Stimulated activated CD4-positive, alpha-beta T cell treated with anti-CD3 and anti-CD28 coated beads, Interleukin-1b, Interleukin-23, amount 100 ng/mL, for 48 hours (primary cell): ENCODE data around the gene THOP1.

Experiments
- DNase-seq: peaks from one replicate; pipeline ENCODE4 v3.0.0-alpha.2; 2020

THOP1 gene

GRCh38 chr19:2817237-2817829 is 32.0 kb downstream of the THOP1 start:
- DNase-seq, result peak; percentile 25

GRCh38 chr19:2819540-2820111 is 34.3 kb downstream of the THOP1 start, which contains the start of gene ZNF554:
ZNF554 (plus strand) TSS chr19:2819868; CDS start chr19:2820072, 204 bp downstream.
- peak; percentile 97 for DNase-seq

DNA sequence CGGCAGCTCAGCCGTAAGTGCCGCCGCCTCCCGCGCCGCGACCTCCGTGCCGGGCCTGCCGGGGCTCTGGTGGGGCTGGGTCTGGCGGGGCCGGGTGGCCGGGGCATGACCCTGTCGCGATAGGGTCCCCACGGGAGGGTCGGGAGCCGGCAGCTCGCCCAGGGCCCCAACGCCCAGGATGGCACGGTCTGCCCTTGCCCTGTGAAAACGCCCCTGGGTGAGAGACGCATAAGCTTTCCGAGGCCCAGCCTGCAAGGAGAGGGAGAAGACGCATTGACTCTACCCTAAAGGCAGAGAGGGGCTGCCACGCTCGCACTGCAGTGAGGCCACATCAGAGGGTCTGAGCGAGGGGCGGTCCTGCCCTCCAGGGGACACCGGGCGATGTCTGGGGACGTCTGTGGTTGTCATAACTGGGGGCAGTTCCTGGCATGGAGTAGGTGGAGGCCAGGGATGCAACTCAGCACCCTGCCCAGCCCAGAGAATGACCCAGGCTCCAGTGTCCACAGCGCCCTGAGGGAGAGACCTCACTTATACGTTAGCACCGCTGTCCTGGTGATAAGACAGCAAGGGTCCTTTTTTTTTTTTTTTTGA is 34.9 kb downstream of the THOP1 start:
- no peak for DNase-seq

GRCh38 chr19:2822846-2823245 is 37.5 kb downstream of the THOP1 start:
- no peak for DNase-seq

- DNase-seq, result no peak
These were observed 38.3 kb downstream of the THOP1 start for GRCh38 chr19:2823646-2824045.

DNA sequence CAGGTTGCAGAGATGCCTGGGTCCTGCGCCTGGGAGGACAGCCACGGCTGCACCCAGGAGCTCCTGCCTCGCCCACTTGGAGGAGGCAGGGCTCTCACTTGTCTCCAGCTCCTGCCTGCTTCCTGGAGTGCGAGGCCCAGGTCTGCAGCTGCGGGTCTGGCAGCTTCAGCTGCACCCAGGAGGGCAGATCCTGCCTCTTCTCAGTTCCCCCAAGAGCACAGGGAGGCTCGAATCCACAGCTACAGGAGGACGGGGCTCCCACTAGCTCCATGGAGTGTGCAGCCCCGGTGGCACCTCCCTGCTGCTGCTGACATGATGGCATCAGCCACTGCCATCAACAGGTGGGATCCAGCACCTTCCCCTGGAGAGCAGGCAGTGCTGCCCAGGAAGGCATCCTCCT is 38.8 kb downstream of the THOP1 start:
- DNase-seq, result no peak

GRCh38 chr19:2827022-2827421 is 41.7 kb downstream of the THOP1 start:
- no peak for DNase-seq

GRCh38 chr19:2827840-2828489 is 42.7 kb downstream of the THOP1 start:
- DNase-seq, result no peak

GRCh38 chr19:2834294-2834871 is 49.1 kb downstream of the THOP1 start:
- no peak for DNase-seq

DNA sequence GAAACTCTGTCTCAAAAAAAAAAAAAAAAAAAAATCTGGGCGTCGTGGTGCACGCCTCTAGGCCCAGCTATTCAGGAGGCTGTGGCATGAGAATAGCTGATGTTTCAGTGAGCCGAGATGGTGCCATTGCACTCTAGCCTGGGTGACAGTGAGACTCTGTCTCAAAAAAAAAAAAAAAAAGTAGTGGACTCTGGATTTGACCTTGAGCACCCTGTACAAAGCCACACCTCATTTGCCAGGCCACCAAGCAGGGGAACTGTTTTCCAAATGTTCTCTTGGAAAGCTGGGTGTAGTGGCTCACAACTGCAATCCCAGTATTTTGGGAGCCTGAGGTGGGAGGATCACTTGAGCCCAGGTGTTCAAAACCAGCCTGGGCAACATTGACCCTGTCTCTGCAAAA is 52.1 kb downstream of the THOP1 start:
- DNase-seq, result no peak

DNA sequence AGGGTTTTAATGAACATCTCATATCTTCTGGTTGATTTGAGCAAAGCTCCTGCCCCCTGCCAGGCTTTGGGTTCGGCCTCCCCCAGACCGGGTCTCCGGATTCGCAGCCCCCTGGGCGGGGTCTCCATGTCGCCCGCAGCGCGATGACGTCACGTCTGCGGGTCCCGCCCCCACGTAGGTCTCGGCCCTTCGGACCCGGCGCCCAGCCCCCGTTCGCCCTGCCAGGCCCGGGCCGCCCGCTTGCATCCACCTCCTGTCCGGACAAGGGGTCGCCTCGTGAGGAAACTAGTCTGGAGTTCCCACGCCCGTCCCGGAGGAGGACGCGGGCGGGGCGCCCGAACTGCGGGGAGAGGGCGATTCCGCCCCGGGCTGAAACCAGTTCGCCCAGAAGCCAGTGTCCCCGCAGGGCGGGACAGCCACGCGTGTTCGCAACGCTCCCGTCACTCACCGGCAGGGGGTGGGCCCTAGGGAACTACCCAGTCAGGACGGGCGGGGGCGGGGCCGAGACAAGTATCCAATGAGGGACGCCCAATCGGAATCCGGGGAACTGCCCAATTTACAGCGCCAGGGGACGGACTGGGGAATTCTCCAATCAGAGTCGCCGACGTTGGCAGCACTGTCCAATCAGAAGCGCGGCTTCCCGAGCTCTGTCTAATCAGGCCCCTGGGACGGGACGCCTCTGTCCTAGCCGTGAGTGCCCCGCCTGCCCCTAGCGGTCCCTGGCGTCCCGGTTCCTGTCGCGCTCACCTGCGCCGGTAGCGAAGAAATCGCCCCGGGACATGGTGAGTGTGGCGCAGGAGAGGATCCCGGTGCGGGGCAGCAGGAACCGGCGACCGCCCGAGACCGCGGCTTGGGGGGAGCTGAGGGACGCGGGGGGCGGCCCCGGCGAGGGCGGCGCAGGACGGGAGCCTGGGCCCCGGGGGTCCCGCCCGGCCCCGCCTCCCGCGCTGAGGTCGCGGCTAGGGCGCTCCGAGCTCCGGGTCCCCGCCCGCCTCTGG is 55.8 kb downstream of the THOP1 start, which contains the start of gene ZNF555:
Gene ZNF555 (plus strand): TSS at position 682 of the 998 bp plus-strand sequence. CDS start 98 bp downstream, at position 780.
- peak; percentile 98 for DNase-seq

DNA sequence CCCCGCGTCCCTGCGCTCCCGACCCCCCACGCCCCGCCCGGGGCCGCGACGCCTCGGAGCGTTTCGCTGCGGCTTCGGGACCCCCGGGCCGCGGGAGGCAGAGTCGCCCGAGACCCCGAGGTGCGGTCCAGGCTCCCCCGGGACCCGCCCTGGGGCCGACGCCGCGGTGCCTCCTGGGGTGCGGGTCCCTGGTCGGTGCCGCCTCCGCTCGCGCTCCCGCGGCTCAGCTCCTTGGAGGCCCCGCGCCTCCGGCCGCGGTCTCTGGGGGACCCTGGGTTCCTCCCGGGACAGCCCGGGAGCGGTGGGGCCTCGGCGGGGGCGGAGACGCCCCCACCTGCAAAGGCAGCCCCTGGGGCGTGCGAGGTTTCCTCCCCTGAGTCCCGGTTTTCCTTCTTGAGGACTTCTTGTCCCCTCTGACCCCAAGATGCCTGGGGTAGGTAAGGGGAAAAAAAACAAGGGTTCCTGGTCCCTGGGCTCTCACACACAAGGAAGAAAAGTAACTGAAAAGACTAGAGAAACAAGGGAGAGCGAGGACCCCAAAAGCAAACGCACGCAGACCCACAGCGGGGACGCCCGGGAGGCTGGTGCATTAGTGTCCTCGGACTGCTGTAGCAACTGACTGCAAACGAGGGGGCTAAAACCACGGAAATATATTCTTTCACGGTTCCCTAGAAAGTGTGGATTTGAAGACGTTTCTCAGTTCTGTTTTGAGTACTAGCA is 56.7 kb downstream of the THOP1 start:
- no peak for DNase-seq

DNA sequence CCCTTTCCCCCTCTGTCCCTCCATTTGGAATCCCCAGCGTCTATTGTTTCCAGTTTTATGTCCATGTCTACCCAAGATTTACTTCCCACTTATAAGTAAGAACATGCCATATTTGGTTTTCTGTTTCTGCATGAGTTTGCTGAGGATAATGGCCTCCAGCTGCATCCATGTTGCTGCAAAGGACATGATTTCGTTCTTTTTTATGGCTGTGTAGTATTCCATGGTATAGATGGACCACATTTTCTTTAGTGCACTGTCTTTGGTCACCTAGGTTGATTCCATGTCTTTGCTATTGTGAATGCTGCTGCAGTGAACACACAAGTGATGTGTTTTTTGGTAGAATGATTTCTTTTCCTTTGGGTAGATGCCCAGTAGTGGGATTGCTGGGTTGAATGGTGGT is 59.8 kb downstream of the THOP1 start:
- DNase-seq, result no peak

DNA sequence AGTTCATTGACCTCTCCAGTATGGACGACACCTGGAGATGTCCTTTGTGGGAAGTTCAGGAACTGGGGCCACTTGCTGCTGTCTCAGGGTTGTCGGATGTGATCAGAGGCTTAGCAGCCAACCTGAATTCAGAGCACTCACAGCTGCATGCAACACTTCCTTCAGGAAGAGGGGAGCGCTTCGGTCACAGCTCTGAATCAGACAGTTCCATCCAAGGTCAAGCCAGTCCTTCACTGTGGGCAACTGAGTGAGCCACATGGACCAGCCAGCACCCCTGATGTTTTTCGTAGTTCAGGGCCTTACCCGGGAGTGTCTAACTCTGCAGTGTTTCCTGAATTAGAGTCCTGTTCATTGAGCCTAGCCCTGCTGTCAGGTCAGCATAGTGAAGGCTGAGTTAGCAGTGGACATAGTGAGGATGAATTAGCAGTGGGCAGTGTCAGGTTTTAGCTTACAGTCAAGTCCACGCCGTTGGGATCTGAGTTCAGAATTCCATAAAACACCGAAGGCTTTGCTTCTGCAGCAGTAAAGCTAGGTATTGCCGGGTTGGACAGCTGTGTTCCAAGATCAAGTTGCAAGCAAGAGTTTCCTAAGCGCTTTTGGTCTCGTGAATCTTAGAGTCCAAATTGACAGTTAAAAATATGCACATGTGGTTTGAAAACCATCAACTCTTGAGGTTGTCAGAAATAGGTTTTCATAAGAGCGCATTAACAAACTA is 61.0 kb downstream of the THOP1 start:
- DNase-seq, result no peak

DNA sequence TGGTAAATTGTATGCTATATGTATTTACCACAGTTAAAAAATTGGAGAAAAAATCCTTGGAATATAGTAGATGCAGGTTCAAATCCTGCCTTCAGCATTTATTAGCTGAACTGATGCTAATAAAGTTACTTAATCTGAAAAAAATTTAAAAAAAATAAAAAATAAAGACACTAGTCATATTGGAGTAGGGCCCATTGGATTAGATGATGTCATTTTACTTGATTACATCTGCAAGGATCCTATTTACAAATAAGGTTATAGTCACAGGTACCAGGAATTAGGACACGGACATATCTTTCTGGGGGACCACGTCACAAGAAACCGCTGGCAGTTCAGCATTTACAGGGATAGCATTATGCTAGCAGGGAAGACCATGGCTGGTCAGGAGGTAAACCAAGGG is 62.2 kb downstream of the THOP1 start:
- no peak for DNase-seq

DNA sequence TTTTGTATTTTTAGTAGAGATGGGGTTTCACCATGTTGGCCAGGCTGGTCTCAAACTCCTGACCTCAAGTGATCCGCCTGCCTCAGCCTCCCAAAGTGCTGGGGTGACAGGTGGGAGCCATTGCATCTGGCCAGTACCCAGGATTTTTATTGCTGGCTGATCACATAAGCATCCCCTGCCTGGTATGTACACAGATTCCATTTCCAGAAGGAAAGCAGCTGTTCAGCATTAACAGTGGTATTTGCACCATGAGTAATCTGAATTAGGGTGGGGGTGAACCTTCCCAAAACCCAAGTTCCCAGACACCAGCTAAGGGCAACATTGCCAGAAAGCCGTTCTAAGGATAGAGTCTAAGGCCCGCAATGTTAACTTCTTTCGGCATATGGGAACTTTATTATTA is 63.3 kb downstream of the THOP1 start:
- DNase-seq, result no peak

DNA sequence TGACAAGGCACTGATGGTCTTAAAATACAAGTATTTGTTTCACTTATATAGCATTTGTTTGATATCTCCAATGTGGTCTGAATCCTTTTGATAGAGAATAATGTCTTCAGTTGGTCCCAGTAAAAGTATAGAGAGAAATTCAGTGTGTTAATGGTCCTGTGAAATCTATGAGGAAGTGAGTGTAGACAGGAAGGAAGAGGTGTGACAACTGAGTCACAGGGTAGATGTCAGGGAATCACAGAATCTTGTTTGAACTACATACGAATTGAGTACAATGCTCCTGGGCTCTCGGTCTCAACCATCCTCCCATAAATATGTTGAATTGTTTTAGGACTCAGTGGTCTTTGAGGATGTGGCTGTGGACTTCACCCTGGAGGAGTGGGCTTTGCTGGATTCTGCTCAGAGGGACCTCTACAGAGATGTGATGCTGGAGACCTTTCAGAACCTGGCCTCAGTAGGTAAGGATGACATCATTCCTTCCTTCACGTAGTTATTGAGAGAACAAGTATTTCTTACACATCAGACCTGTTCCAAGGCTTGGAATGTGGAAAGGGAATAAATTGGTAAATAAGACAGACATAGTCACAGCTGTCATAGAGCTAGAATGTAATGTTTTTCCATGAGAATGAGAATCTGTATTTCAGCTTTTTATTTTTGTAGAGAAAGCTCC is 65.1 kb downstream of the THOP1 start:
- no peak for DNase-seq

DNA sequence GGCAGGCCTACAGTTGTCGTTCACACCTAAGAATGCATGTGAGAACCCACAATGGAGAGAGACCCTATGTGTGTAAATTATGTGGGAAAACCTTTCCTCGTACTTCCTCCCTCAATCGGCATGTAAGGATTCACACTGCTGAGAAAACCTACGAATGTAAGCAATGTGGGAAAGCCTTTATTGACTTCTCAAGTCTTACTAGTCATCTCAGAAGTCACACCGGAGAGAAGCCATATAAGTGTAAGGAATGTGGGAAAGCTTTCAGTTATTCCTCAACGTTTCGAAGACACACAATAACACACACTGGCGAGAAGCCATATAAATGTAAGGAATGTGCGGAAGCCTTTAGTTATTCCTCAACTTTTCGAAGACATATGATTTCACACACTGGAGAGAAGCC is 67.3 kb downstream of the THOP1 start:
- DNase-seq, result no peak

DNA sequence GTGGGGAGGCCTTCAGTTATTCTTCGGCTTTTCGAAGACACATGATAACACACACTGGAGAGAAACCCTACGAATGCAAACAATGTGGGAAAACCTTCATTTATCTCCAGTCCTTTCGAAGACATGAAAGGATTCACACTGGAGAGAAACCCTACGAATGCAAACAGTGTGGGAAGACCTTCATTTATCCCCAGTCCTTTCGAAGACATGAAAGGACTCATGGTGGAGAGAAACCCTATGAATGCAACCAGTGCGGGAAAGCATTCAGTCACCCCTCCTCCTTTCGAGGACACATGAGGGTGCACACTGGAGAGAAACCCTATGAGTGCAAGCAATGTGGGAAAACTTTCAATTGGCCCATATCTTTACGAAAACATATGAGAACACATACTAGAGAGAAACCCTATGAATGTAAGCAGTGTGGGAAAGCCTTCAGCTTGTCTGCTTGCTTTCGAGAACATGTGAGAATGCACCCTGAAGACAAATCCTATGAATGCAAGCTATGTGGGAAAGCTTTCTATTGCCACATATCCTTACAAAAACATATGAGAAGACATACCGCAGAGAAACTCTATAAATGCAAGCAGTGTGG is 67.8 kb downstream of the THOP1 start:
- no peak for DNase-seq

DNA sequence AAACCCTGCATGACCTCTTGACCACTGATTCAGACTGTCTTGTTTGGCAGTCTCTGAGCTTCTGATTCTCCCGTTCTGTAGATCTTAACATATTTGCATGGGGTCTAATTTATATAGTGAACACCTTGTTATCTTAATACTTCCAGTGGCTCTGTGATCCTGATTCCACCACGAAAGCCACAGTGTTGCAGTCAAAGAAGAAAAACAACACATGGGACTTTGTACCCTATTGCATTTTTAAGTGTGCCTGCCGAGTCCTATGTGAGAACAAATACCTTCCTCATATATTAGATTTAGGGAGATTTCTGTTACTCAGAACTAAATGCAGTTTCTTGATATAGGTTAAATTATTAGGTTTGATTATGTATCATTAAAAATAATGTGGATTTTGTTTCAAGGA is 69.5 kb downstream of the THOP1 start:
- no peak for DNase-seq
